ENCODE data around the gene GPX3.

DNA sequence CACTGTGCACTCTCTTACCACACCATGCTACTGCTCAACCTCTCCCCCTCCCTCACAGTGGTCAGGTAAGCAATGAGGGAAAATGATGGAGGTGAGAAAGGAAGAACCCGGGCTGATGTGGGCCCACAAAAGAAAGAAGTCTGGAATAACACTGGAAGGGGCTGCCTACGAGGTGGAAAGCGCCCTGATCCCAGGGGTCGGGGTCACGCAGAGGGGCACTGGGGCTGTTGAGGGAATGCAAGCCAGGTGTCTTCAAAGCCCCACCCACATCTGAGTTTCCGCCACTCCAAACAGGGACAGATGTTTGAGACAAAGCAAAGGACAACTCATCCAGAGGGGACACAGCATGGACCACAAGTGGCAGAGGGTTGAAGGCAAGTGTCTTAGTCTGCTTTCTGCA is 56.2 kb downstream of the GPX3 start:
- TF ChIP-seq, protein P1, sequence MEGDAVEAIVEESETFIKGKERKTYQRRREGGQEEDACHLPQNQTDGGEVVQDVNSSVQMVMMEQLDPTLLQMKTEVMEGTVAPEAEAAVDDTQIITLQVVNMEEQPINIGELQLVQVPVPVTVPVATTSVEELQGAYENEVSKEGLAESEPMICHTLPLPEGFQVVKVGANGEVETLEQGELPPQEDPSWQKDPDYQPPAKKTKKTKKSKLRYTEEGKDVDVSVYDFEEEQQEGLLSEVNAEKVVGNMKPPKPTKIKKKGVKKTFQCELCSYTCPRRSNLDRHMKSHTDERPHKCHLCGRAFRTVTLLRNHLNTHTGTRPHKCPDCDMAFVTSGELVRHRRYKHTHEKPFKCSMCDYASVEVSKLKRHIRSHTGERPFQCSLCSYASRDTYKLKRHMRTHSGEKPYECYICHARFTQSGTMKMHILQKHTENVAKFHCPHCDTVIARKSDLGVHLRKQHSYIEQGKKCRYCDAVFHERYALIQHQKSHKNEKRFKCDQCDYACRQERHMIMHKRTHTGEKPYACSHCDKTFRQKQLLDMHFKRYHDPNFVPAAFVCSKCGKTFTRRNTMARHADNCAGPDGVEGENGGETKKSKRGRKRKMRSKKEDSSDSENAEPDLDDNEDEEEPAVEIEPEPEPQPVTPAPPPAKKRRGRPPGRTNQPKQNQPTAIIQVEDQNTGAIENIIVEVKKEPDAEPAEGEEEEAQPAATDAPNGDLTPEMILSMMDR (IDR thresholded peaks at IDR 0.05; ENCODE audit: control extremely low read depth in 1 of 3, insufficient read depth in 1 of 3, low read depth in 1 of 3, low read length in 3 of 3) = no peak
- TF ChIP-seq, protein P2, sequence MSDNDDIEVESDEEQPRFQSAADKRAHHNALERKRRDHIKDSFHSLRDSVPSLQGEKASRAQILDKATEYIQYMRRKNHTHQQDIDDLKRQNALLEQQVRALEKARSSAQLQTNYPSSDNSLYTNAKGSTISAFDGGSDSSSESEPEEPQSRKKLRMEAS (IDR thresholded peaks at IDR 0.05) = no peak
- TF ChIP-seq, protein P3, sequence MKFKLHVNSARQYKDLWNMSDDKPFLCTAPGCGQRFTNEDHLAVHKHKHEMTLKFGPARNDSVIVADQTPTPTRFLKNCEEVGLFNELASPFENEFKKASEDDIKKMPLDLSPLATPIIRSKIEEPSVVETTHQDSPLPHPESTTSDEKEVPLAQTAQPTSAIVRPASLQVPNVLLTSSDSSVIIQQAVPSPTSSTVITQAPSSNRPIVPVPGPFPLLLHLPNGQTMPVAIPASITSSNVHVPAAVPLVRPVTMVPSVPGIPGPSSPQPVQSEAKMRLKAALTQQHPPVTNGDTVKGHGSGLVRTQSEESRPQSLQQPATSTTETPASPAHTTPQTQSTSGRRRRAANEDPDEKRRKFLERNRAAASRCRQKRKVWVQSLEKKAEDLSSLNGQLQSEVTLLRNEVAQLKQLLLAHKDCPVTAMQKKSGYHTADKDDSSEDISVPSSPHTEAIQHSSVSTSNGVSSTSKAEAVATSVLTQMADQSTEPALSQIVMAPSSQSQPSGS (IDR thresholded peaks at IDR 0.05; ENCODE audit: low read length) = no peak
- no peak for TF ChIP-seq PHF8 (conservative IDR thresholded peaks at IDR 0.05; ENCODE audit: low read depth, low read length)
- TF ChIP-seq TAF1 (IDR thresholded peaks at IDR 0.05; ENCODE audit: low read depth, low read length) = no peak
- TF ChIP-seq POU5F1 (IDR thresholded peaks at IDR 0.05; ENCODE audit: low read depth, low read length) = no peak
- no peak for TF ChIP-seq SUZ12 (IDR thresholded peaks at IDR 0.05; ENCODE audit: low read length)
- no peak for TF ChIP-seq TEAD4 (IDR thresholded peaks at IDR 0.05; ENCODE audit: low read depth, low read length)
- no peak for TF ChIP-seq BRCA1 (IDR thresholded peaks at IDR 0.05; ENCODE audit: low read depth, low read length)
- no peak for TF ChIP-seq MAFK (IDR thresholded peaks at IDR 0.05; ENCODE audit: low read depth, low read length)
- no peak for TF ChIP-seq KDM1A (IDR thresholded peaks at IDR 0.05; ENCODE audit: borderline replicate concordance, low read length)
- no peak for TF ChIP-seq ASH2L (IDR thresholded peaks at IDR 0.05; ENCODE audit: low read length)
- no peak for TF ChIP-seq POLR2AphosphoS5 (IDR thresholded peaks at IDR 0.05; ENCODE audit: low read depth, low read length)
- no peak for TF ChIP-seq EZH2 (IDR thresholded peaks at IDR 0.05; ENCODE audit: low read depth, low read length, severe bottlenecking)
